HL-60/S4 (cell line): ENCODE measurements around the gene SPINK13.
"Not testable (repeated sequence)": the region's sequence is repeated elsewhere in the genome, so short reads cannot be mapped to it uniquely, and the experiment has no call there.

Source experiments
- in situ Hi-C: fragments of 300-500 bp; cut with MboI; formaldehyde crosslinking; loops from 2 replicates; pipeline ENCODE4 v1.14.3; 2022; ENCODE audit warnings: low sequenced_read_pairs

The SPINK13 gene, protein sequence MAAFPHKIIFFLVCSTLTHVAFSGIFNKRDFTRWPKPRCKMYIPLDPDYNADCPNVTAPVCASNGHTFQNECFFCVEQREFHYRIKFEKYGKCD

GRCh38 chr5:148268566-148268965 lies at the start of gene SPINK13:
Gene SPINK13 (plus strand): TSS chr5:148268794. CDS start chr5:148270073, 1,279 bp downstream.
- in situ Hi-C loops, result no loop called here

DNA sequence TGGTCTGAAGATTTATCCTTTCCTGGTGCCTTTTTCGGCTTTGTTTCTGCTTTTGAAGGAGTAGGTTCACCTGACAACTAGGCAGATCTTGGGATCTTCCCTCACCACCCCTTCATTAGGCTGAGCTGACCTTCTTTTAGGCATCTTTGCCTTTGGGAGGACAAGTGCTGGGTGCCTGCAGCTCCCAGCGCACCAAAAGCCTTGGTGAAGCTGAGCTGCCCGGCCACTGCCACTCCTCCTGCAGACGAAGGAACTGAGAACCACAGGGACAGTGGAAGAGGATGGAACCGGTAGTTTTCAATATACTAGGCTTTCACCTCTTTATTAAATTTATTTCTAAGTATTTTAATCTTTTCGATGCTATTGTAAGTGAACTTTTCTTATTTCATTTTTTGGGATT lies 47.1 kb upstream of the SPINK13 start:
- in situ Hi-C loops, result no loop called here

- in situ Hi-C loops, result no loop called here
Measured at GRCh38 chr5:148224117-148224742, 44.4 kb upstream of the SPINK13 start.

- in situ Hi-C loops, result no loop called here
Measured at GRCh38 chr5:148228392-148228984, 40.1 kb upstream of the SPINK13 start.

DNA sequence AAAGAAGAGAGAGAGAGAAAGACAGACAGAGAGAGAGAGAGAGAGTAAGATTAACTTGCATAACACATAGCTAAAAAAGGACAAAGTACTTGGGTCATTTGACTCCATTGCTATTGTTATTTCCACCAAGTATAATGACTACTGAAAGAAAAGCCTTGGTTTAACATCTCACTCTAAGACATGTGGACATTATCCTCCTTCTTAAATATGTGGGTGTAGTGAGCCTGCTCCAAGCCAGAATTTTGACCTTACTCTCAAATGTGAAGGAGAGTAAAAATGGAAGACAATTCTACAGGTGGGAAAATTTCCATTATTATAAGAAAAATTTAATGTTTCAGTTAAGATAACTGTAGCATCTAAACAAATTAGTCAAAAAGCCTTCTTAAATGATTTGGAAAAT lies 38.8 kb upstream of the SPINK13 start:
- in situ Hi-C loops, result no loop called here

DNA sequence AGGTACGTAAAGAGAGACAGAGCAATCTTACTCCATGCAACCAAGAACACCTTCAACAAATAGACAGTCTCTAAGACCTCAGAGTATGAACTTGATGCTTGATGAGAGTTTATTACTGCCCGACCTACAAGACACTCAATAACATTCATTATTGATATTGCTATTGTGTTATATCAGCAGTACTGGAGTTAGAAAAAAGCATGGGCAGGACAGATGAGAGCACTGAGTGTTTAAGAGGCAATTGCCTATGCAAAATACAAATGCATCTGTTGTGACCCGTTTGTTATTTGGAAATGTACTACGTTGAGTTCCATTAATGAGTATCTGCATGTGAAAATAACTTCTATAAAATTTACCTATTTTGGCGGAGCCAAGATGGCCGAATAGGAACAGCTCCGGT lies 38.4 kb upstream of the SPINK13 start:
- in situ Hi-C loops, result no loop called here

DNA sequence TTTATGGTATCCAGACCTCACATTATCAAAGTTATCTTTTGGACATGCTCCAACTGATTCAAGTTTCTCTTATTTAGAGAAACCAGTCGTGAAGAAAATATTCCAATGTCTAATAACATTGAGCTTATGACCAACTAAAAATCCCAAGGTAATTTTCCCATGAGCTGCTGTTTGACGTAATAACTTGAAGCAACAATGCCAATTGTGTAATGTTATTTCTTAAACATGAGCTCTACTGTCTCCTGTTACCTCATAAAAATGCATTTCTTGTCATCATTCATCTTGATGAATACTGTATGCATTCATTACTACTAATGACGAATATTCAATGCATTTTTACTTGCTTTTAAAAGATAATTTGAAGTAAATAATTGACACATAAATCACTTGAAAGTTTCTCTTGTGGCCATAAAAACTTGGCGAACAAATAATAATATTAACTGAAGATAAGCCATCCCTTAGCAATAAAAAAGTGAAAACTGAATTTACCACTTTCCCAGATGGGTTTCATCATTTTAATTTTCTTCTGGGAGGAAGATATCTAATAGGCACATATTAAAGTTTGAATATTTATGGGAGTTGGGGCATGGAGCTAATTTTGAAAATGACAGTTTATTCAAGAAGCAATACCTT lies 30.7 kb upstream of the SPINK13 start:
- in situ Hi-C loops, result no loop called here

- in situ Hi-C loops, result no loop called here
Measured at GRCh38 chr5:148238418-148238794, 30.2 kb upstream of the SPINK13 start, which contains the start of gene MARCOL. Gene MARCOL (plus strand): TSS chr5:148238525. CDS start chr5:148238598, 73 bp downstream.

DNA sequence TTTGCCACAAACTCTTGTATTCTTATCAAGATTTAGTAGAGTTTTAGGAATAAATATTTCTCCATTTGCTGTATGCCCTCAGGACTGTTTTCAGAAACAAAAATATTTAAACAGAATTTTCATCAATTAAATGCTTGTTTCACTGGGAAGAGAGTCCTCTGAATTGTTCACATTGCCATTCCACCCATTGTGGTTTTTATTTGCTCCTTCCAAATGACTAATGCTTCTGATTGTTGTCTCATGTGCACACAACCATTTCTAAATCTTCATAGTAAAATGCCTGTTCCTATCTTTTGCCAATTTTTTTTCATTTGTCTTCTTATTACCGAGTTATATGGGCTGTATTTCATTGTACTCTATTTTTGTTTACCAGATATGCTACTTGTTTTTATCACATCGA lies 19.7 kb upstream of the SPINK13 start:
- in situ Hi-C loops, result no loop called here

GRCh38 chr5:148255456-148255855 lies 13.1 kb upstream of the SPINK13 start:
- in situ Hi-C loops, result no loop called here

DNA sequence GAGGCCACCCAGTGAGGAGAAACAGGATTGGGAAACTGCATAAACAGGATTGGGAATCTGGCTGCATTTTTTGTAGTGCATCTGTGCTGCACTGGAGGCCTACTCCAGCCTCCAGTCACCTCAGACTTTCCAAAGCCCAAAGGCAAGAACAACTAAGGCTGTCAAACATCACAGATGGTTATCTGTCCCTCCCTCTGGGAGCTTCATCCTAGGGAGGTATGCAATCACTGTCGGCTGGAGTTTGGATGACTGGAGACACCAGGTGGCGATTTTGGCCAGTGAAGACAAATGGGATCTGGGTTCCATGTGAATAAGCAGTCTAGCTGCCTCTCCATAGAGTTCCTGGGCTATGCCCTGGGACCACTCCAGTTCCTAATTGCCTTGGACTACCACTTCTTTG lies 9.3 kb upstream of the SPINK13 start:
- in situ Hi-C loops, result no loop called here

DNA sequence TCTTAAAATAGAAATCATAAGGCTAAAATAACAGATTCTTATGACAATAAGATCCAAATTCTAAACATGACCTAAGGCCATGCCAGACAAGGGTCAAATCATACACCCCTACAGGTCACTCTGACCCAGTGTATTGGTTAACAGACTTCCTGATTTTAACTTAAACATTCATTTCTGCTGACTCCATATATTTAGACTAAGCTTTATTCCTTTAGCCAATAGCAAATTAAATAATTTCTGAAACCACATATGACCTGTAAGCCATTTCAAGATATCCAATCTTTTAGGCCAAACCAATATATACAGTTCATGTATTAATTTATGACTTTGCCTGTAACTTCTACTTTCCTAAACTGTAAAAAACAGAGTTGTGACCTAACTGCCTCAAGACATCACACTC lies 7.4 kb upstream of the SPINK13 start:
- in situ Hi-C loops, result no loop called here

DNA sequence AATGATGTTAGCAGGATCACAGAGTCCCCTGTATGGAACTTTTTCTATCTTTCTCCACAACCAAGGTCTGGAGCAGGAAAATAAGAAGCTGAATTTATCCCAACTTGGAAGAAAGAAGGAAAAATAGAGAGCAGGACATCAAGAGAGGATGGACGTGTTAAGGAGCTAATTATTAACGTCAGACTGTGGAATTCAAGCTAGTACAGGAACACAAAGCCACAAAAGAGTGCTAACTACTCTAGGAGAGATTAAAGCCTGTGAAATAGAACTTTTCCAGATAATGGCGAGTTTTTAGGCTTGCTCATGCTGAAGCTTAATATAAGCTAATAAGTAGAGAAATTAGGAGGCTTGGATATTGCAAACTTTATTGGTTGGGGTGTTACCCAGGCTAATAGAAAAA lies 632 bp upstream of the SPINK13 start:
- in situ Hi-C loops, result no loop called here

DNA sequence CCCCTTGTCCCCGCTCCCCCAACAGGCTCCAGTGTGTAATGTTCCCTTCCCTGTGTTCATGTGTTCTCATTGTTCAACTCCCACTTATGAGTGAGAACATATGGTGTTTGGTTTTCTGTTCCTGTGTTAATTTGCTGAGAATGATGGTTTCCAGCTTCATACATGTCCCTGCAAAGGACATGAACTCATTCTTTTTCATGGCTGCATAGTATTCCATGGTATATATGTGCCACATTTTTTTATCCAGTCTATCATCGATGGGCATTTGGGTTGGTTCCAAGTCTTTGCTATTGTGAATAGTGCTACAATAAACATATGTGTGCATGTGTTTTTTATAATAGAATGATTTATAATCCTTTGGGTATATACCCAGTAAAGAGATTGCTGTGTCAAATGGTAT lies 6.5 kb downstream of the SPINK13 start:
- in situ Hi-C loops, result not testable (repeated sequence)

DNA sequence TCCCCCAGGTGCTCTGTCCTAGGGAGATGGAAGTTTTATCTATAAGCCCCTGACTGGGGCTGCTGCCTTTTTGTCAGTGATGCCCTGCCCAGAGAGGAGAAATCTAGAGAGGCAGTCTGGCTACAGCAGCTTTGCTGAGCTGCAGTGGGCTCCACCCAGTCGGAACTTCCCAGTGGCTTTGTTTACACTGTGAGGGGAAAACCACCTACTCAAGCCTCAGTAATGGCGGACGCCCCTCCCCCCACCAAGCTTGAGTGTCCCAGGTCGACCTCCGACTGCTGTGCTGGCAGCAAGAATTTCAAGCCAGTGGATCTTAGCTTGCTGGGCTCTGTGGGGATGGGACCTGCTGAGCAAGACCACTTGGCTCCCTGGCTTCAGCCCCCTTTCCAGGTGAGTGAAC lies 12.3 kb downstream of the SPINK13 start:
- in situ Hi-C loops, result not testable (repeated sequence)

DNA sequence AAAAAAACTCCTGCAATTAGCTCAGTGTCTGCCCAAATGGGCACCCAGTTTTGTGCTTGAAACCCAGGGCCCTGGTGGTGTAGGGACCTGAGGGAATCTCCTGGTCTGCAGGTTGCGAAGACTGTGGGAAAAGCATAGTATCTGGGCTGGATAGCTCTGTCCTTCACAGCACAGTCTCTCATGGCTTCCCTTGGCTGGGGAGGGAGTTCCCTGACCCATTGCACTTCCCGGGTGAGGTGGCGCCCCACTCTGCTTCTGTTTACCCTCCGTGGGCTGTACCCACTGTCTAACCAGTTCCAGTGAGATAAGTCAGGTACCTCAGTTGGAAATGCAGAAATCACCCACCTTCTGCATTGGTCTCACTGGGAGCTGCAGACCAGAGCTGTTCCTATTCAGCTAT lies 12.7 kb downstream of the SPINK13 start:
- in situ Hi-C loops, result not testable (repeated sequence)

DNA sequence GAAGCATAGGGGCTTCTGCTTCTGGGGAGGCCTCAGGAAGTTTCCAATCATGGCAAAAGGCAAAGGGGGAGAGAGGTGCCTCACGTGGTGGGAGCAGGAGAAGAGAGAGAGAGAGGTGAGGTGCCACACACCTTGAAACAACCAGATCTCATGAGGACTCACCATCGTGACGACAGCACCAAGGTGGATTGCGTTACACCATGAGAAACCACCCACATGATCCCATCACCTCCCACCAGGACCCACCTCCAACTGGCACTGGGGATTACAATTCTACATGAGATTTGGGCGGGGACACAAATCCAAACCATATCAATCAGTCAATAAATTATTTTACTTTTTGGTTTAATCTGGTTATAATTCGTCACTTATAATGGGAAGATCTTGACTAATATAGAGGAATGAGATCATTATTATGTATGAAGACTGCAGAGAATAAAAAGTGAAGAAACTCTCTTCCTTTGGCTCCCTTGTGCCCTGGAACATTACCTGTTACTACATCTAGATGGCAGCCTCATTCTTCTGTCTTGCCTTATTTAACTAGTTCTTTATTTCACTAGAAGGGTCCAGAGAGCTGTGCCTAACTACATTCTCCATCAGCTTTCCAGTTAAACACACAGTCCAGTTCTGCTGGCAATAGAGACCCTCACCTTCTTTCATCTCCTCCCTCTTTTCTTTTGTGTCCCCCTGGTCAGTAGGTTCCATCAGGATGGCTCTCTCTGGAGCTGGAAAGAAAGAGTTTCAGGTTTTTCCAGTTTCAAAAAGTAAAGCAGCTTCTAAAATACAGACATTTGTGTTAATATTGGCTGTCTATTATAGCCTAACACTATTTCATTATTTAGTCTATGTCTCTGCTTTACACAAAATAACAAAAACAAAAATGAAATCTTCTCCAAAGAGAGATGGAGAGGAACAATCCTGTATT lies 21.9 kb downstream of the SPINK13 start:
- in situ Hi-C loops, result no loop called here

- in situ Hi-C loops, result no loop called here
Measured at GRCh38 chr5:148297731-148298130, 29.1 kb downstream of the SPINK13 start.

- in situ Hi-C loops, result no loop called here
Measured at GRCh38 chr5:148306446-148306845, 37.9 kb downstream of the SPINK13 start.

DNA sequence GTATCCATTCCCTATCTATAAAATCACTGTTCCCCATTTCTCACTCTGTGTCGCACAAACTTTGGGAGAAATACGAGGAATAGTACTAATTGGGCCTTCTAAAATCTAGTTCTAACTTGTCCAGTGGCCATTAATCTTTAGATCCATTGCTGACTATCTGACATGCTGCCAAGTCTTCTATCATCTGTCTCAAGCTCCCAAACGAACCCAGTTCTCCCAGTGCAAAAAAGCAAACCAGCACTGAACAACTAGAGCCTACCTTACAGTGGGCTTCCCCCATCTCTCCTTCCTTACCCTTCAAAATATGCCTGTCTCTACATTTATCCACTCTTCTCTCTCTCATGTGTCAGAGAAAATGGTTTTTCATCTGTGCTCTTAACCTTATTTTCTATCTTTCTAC lies 40.4 kb downstream of the SPINK13 start:
- in situ Hi-C loops, result no loop called here

GRCh38 chr5:148309746-148310145 lies 41.2 kb downstream of the SPINK13 start:
- in situ Hi-C loops, result no loop called here
